Measurements from ENCODE around the gene CTRL. TPM values are rescaled to one million over a fixed set of nuclear protein-coding genes. Genes with fewer than 3 reads are reported as not detected.
A peak's percentile ranks its signal among the peaks of the same experiment; 100 is the strongest.

The CTRL gene
- total RNA-seq, 4 donors from 2014 or later = 0.27 TPM; not detected in 3

GRCh38 chr16:67965668-67966548, 34.2 kb upstream of the CTRL start:
- DNase-seq (peak in 1 of 2 donors; percentile 64), ATAC-seq (peak; percentile 19 to 33)
- in situ Hi-C loops (cut with MboI; ENCODE audit: low sequenced_read_pairs in 4 of 4) (no loop called here), intact Hi-C loops (cut with DNase I; ENCODE audit: low total_unique reads) (loop anchor here (2.0 kb wide), 1 partner anchor 21 kb away; no protein-coding TSS in a partner anchor)
- H3K27me3 ChIP-seq = no peaks in the 10 kb centered on the region
- no peaks in the 10 kb centered on the region for H3K36me3 ChIP-seq
- H3K4me3 ChIP-seq = peak overlapping the region in 3 of 4 donors; percentile 69 to 80 (median 80)
- H3K4me1 ChIP-seq = peaks cover 69 to 71% of the 10 kb centered on the region in 2 donors
- peak overlapping the region; percentile 87 to 95 (median 89) for H3K27ac ChIP-seq
- H3K9me3 ChIP-seq = no peaks in the 10 kb centered on the region
- TF ChIP-seq POLR2A (IDR thresholded peaks at IDR 0.05) (no peak), CTCF (IDR thresholded peaks at IDR 0.05 in 4 of 5, conservative IDR thresholded peaks at IDR 0.05 in 1 of 5) (no peak)

GRCh38 chr16:67964477-67965131, 32.9 kb upstream of the CTRL start:
- intact Hi-C loops (cut with DNase I; ENCODE audit: low total_unique reads) (no loop called here), in situ Hi-C loops (cut with MboI; ENCODE audit: low sequenced_read_pairs in 4 of 4) (no loop called here)
- peak overlapping the region; percentile 87 to 95 (median 89) for H3K27ac ChIP-seq

GRCh38 chr16:67963662-67964321, 32.1 kb upstream of the CTRL start:
- TF ChIP-seq CTCF (IDR thresholded peaks at IDR 0.05 in 4 of 5, conservative IDR thresholded peaks at IDR 0.05 in 1 of 5) (no peak), POLR2A (IDR thresholded peaks at IDR 0.05) (no peak)
- in situ Hi-C loops (cut with MboI; ENCODE audit: low sequenced_read_pairs in 4 of 4) = no loop called here
- intact Hi-C loops (cut with DNase I; ENCODE audit: low total_unique reads) = no loop called here
- H3K9me3 ChIP-seq = no peaks in the 10 kb centered on the region
- peaks cover 90 to 91% of the 10 kb centered on the region in 2 donors for H3K4me1 ChIP-seq
- DNase-seq (peak in 1 of 2 donors; percentile 64), ATAC-seq (peak in 1 of 2 donors; percentile 4)
- peak overlapping the region in 2 of 4 donors; percentile 5 to 11 for H3K4me3 ChIP-seq
- no peaks in the 10 kb centered on the region for H3K27me3 ChIP-seq
- no peaks in the 10 kb centered on the region for H3K36me3 ChIP-seq
- H3K27ac ChIP-seq = peak overlapping the region; percentile 87 to 95 (median 89)

More at GRCh38 chr16:67964477-67965131, 32.9 kb upstream of the CTRL start:
- Histone ChIP-seq H3K9me3 (no peaks in the 10 kb centered on the region), H3K4me3 (peak overlapping the region in 1 of 4 donors; percentile 5), H3K36me3 (no peaks in the 10 kb centered on the region), H3K4me1 (peaks cover 82 to 84% of the 10 kb centered on the region in 2 donors), H3K27me3 (no peaks in the 10 kb centered on the region)
- ATAC-seq (no peak), DNase-seq (no peak)
- TF ChIP-seq POLR2A (IDR thresholded peaks at IDR 0.05) (no peak), CTCF (IDR thresholded peaks at IDR 0.05 in 4 of 5, conservative IDR thresholded peaks at IDR 0.05 in 1 of 5) (no peak)

GRCh38 chr16:67963292-67963661, 31.6 kb upstream of the CTRL start:
- H3K9me3 ChIP-seq = no peaks in the 10 kb centered on the region
- ATAC-seq (no peak), DNase-seq (no peak)
- no peak for TF ChIP-seq POLR2A (IDR thresholded peaks at IDR 0.05)
- no peak for TF ChIP-seq CTCF (IDR thresholded peaks at IDR 0.05 in 4 of 5, conservative IDR thresholded peaks at IDR 0.05 in 1 of 5)
- H3K4me1 ChIP-seq = peaks cover 93 to 96% of the 10 kb centered on the region in 2 donors
- no peak overlapping the region for H3K4me3 ChIP-seq
- intact Hi-C loops (cut with DNase I; ENCODE audit: low total_unique reads) = no loop called here
- H3K27ac ChIP-seq = peak overlapping the region; percentile 87 to 95 (median 89)
- no peaks in the 10 kb centered on the region for H3K36me3 ChIP-seq
- H3K27me3 ChIP-seq = no peaks in the 10 kb centered on the region
- in situ Hi-C loops (cut with MboI; ENCODE audit: low sequenced_read_pairs in 4 of 4) = no loop called here
